ENCODE data around the gene WNT16.
A peak's percentile ranks its signal among the peaks of the same experiment; 100 is the strongest.

The WNT16 gene

GRCh38 chr7:121334376-121334775, 5.6 kb downstream of the WNT16 start:
- no peak for TF ChIP-seq CTCF (IDR thresholded peaks at IDR 0.05; ENCODE audit: control insufficient read depth, insufficient read depth, low read depth, low read length, missing control alignments)
- H3K4me3 ChIP-seq (ENCODE audit: control insufficient read depth, low read depth, low read length) = no peak overlapping the region
- DNase-seq (ENCODE audit: low read depth) = no peak

- DNase-seq (ENCODE audit: low read depth) = no peak
- TF ChIP-seq CTCF (IDR thresholded peaks at IDR 0.05; ENCODE audit: control insufficient read depth, insufficient read depth, low read depth, low read length, missing control alignments) = no peak
- no peak overlapping the region for H3K4me3 ChIP-seq (ENCODE audit: control insufficient read depth, low read depth, low read length)
Observed at GRCh38 chr7:121334875-121335648, 6.3 kb downstream of the WNT16 start.

- no peak for DNase-seq (ENCODE audit: low read depth)
- no peak overlapping the region for H3K4me3 ChIP-seq (ENCODE audit: control insufficient read depth, low read depth, low read length)
- no peak for TF ChIP-seq CTCF (IDR thresholded peaks at IDR 0.05; ENCODE audit: control insufficient read depth, insufficient read depth, low read depth, low read length, missing control alignments)
Observed at GRCh38 chr7:121336579-121336978, 7.8 kb downstream of the WNT16 start.

- DNase-seq (ENCODE audit: low read depth) = no peak
- peak; percentile 41 for TF ChIP-seq CTCF (IDR thresholded peaks at IDR 0.05; ENCODE audit: control insufficient read depth, insufficient read depth, low read depth, low read length, missing control alignments)
- H3K4me3 ChIP-seq (ENCODE audit: control insufficient read depth, low read depth, low read length) = no peak overlapping the region
Observed at GRCh38 chr7:121337398-121337797, 8.6 kb downstream of the WNT16 start.

- DNase-seq (ENCODE audit: low read depth) = no peak
- no peak for TF ChIP-seq CTCF (IDR thresholded peaks at IDR 0.05; ENCODE audit: control insufficient read depth, insufficient read depth, low read depth, low read length, missing control alignments)
- H3K4me3 ChIP-seq (ENCODE audit: control insufficient read depth, low read depth, low read length) = no peak overlapping the region
Observed at GRCh38 chr7:121339082-121339481, 10.3 kb downstream of the WNT16 start.

GRCh38 chr7:121341933-121342332, 13.1 kb downstream of the WNT16 start:
- DNase-seq (ENCODE audit: low read depth) = no peak
- TF ChIP-seq CTCF (IDR thresholded peaks at IDR 0.05; ENCODE audit: control insufficient read depth, insufficient read depth, low read depth, low read length, missing control alignments) = no peak

More at GRCh38 chr7:121341933-121342332, 13.1 kb downstream of the WNT16 start:
- no peak overlapping the region for H3K4me3 ChIP-seq (ENCODE audit: control insufficient read depth, low read depth, low read length)
